Stomach (tissue), 9 donors: Measurements from ENCODE around the gene CCN5. TPM values are rescaled to one million over a fixed set of nuclear protein-coding genes. Genes with fewer than 3 reads are reported as not detected.

ENCODE experiments used
- DNase-seq, 2 donors: peaks; one replicate each; pipeline versions ENCODE4 v3.0.0 to v3.0.0-alpha.2; 2013 to 2019
- H3K27ac ChIP-seq, 5 donors: fragments of 200-600 bp in 4 of 5; sonication (generic) in 4 of 5; one replicate each; pipeline ENCODE4 v1.5.1; 2013 to 2019; ENCODE audit warnings: mild to moderate bottlenecking in 1 of 5, moderate library complexity in 1 of 5
- H3K27me3 ChIP-seq, 3 donors: fragments of 200-600 bp; sonication (generic); one replicate each; pipeline ENCODE4 v1.5.1; 2017 to 2019; ENCODE audit warnings: mixed run types in 1 of 3
- H3K36me3 ChIP-seq, 4 donors: fragments of 200-600 bp; sonication (generic); 1 replicate in 3 of 4; 2 replicates in 1 of 4; pipeline ENCODE4 v1.5.1; 2016 to 2019
- H3K4me1 ChIP-seq, 4 donors: fragments of 200-600 bp; sonication (generic); one replicate each; pipeline ENCODE4 v1.5.1; 2016 to 2019
- H3K4me3 ChIP-seq, 4 donors: fragments of 200-600 bp; sonication (generic) in 3 of 4; one replicate each; pipeline ENCODE4 v1.5.1; 2016 to 2019; ENCODE audit warnings: mild to moderate bottlenecking in 1 of 4
- H3K9me3 ChIP-seq, 4 donors: fragments of 200-600 bp; sonication (generic); one replicate each; pipeline ENCODE4 v1.5.1; 2016 to 2019
- EP300 ChIP-seq: sonication (generic); formaldehyde crosslinking; IDR thresholded peaks from one replicate; pipeline ENCODE4 v1.6.1; 2017; ENCODE audit warnings: antibody characterized with exemption
- POLR2A ChIP-seq, 4 donors: fragments of 450-650 bp; IDR thresholded peaks; one replicate each; pipeline ENCODE4 v1.6.1; 2016; ENCODE audit warnings: antibody characterized with exemption in 4 of 4, control low read depth in 2 of 4, mild to moderate bottlenecking in 1 of 4, moderate library complexity in 1 of 4
- POLR2AphosphoS5 ChIP-seq, 3 donors: sonication (generic); formaldehyde crosslinking; IDR thresholded peaks; one replicate each; pipeline ENCODE4 v1.6.1; 2016; ENCODE audit warnings: antibody characterized with exemption in 3 of 3
- WGBS, 5 donors: extraction: QIAGEN DNeasy Blood & Tissue Kit in 3 of 5; methylation state at CpG; one replicate each; pipeline versions ENCODE4 v1.1.5 to v1.1.7; 2013 to 2018; 5-methylcytosine and 5-hydroxymethylcytosine counted together
- intact Hi-C: fragments of 100-400 bp; cut with DNase I; formaldehyde crosslinking; loops from one replicate; pipeline ENCODE4 v1.15.1; 2023; ENCODE audit warnings: low total_unique reads
- polyA plus RNA-seq, 3 donors: library from polyadenylated mRNA; stranded (reverse); fragments of 200-250 nt; gene quantifications; one replicate each; pipeline ENCODE4 v1.2.3, GENCODE V29; 2013
- total RNA-seq, 5 donors: library from RNA; depleted of rRNA; stranded (reverse); fragments of >200 nt; gene quantifications; one replicate each; pipeline versions ENCODE4 v1.1.0 to v1.2.3, GENCODE V29; 2014 to 2016
- TF ChIP-seq, protein P1 (sequence below), 7 experiments: fragments of 450-650 bp in 4 of 7; fragments of 200-600 bp in 3 of 7; sonication (generic) in 3 of 7; IDR thresholded peaks; one replicate each; pipeline ENCODE4 v1.5.1; 2016 to 2019; ENCODE audit warnings: antibody characterized with exemption in 7 of 7, control low read depth in 2 of 7, mild to moderate bottlenecking in 1 of 7
- donor health status: healthy with polysubstance abuse.
- donor health status: Bipolar disorder and iron deficiency.
- donor health status: healthy.

The CCN5 gene
- total and polyA plus RNA-seq, 8 donors: 2.5 to 193 (median 8.2) TPM; not detected in 3

DNA sequence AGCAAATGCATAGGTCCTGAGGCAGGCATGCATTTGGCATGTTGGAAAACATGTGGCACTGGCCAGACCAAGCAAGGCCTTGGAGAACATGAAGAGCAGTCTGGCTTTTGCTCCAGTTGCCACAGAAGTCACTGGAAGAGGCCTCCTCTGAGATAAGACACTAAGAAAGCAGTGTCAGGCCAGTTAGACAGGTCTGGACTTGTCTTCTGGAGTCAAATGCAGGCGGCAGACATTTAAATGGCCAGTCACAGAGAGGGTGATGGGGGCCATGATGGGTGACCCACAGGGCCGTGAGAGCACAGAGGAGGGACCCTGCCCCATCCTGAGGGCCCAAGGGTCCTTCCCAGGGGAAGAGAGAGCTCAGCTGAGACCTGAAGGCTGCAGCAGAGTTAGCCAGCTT lies 36.9 kb upstream of the CCN5 start:
- Histone ChIP-seq H3K9me3 (no peaks in the 10 kb centered on the region), H3K36me3 (no peaks in the 10 kb centered on the region), H3K4me1 (no peaks in the 10 kb centered on the region), H3K4me3 (no peak overlapping the region), H3K27ac (no peak overlapping the region), H3K27me3 (no peaks in the 10 kb centered on the region)
- no peak for DNase-seq
- 33 to 78% (median 67%) methylated on average over 1 to 2 of the region's 2 CpGs for WGBS, 5 donors
- no peak for TF ChIP-seq POLR2A (IDR thresholded peaks at IDR 0.05)
- intact Hi-C loops: no loop called here

DNA sequence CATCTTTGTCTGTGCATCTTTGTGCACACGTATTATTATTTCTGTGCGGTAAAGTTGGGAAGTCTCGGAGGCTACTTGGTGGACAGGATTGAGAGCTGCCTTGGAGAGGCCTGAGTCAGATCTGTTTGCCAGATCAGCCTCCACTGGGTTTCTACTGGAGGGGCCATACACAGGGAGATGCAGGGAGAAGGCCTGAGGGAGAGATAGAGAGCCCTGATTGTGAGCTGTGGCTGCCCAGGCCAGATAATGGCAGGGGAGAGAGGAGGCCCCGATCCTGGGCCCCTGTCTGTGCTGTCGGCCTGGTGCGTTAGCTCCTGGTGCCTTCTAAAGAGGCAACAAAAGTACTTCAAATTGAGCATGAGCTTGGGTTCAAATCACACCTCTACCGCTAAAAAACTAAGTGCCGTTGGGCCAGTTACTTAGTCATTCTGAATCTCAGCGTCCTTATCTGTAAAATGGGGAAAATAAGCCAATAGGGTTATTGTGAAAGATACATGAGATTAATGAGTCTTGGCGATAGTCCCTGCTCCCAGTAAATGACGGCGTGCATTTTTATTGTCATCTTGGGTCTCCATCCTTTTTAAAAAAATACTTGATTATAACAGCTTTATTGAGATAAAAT lies 36.1 kb upstream of the CCN5 start:
- Histone ChIP-seq H3K27me3 (no peaks in the 10 kb centered on the region), H3K27ac (no peak overlapping the region), H3K4me1 (peaks cover 0 to 8% (median 0%) of the 10 kb centered on the region in 4 donors), H3K4me3 (no peak overlapping the region), H3K36me3 (no peaks in the 10 kb centered on the region), H3K9me3 (no peaks in the 10 kb centered on the region)
- no peak for DNase-seq
- WGBS, 5 donors: 78 to 89% (median 87%) methylated on average over 11 to 12 of the region's 12 CpGs
- intact Hi-C loops: no loop called here
- TF ChIP-seq, protein P1, sequence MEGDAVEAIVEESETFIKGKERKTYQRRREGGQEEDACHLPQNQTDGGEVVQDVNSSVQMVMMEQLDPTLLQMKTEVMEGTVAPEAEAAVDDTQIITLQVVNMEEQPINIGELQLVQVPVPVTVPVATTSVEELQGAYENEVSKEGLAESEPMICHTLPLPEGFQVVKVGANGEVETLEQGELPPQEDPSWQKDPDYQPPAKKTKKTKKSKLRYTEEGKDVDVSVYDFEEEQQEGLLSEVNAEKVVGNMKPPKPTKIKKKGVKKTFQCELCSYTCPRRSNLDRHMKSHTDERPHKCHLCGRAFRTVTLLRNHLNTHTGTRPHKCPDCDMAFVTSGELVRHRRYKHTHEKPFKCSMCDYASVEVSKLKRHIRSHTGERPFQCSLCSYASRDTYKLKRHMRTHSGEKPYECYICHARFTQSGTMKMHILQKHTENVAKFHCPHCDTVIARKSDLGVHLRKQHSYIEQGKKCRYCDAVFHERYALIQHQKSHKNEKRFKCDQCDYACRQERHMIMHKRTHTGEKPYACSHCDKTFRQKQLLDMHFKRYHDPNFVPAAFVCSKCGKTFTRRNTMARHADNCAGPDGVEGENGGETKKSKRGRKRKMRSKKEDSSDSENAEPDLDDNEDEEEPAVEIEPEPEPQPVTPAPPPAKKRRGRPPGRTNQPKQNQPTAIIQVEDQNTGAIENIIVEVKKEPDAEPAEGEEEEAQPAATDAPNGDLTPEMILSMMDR (IDR thresholded peaks at IDR 0.05): no peak
- TF ChIP-seq POLR2A (IDR thresholded peaks at IDR 0.05) (no peak), EP300 (no peak), POLR2AphosphoS5 (IDR thresholded peaks at IDR 0.05) (no peak)

DNA sequence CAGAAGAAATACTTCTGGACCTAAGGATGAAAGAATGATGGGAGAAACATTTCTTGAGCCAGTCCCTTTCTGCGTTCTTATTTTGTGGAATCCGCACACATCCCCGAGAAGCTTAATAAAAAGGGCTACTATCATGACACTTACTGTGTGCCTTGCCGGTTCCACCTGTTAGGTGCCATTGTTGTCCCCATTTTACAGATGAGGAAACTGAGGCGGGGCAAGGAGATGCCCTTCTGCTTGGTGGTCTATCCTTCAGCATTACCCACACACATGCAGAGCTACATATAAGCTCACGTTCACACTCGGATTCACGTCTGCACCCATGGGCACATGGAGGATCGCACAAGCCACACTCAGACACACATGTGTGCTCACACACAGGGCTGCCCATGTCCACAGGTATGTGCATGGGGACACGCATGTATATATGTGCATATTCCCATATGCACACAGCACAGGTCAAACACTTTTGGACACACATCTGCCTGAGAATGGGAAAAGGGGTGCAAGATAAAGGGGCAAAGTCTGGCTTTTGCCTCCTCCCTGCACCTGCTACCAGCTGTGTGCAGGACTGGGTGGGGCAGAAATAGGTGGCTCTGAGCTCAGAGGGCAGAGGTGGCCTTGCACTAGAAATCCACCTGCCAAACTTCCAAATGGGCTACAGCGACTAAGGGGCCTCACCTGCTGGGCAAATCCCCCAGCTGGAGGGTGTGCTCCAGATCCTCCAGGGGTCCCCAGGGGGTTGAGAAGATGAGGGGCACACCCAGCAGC lies 33.2 kb upstream of the CCN5 start:
- Histone ChIP-seq H3K36me3 (no peaks in the 10 kb centered on the region), H3K27me3 (no peaks in the 10 kb centered on the region), H3K9me3 (no peaks in the 10 kb centered on the region), H3K4me3 (no peak overlapping the region), H3K4me1 (peaks cover 0 to 22% (median 11%) of the 10 kb centered on the region in 4 donors), H3K27ac (no peak overlapping the region)
- no peak for DNase-seq
- TF ChIP-seq POLR2AphosphoS5 (IDR thresholded peaks at IDR 0.05): no peak
- no peak for TF ChIP-seq POLR2A (IDR thresholded peaks at IDR 0.05)
- no peak for TF ChIP-seq EP300
- TF ChIP-seq, protein P1 (IDR thresholded peaks at IDR 0.05): no peak
- intact Hi-C loops: no loop called here
- 86 to 92% (median 90%) methylated on average over 11 of the region's 11 CpGs for WGBS, 5 donors

DNA sequence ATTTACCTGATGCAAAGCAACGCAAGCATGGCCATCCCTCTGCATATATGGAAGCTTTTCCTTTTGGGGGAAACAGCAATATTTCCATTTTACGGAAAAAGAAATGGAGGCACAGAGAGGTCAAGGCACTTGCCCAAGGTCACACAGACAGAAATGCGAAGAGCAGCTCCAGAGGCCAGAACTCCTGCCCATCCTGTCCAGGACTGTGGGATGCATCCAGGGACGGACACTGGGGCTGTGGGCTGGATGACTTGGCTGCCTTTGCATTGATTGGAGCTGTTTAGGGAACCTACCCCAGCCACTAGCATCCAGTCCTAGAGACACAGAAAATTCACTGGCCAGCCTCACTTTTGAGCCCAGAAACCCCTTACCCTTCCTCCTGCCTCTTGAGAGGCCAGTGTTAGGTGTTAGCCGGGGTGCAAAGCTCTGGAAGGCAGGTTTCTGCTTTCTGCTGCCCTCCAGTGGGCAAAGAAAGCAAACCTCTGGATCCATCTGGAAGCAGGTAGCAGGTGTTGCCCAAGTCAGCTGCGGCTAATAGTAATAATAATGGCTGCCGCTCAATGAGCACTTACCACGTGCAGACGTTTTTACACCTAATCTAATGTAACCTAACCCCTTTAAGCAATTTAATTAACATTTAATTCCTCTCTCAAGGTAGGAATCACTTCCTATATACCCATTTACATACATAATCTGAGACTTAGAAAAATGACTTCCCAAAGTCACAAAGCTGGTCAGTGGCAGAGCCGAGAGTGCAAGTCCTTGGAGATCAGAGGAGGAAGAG lies 31.7 kb upstream of the CCN5 start:
- TF ChIP-seq, protein P1 (IDR thresholded peaks at IDR 0.05): peak in 4 of 7 experiments; percentile 36 to 42 (median 38)
- TF ChIP-seq POLR2A (IDR thresholded peaks at IDR 0.05): no peak
- TF ChIP-seq POLR2AphosphoS5 (IDR thresholded peaks at IDR 0.05): peak in 1 of 3 donors; percentile 64
- peak; percentile 71 to 90 for DNase-seq
- Histone ChIP-seq H3K36me3 (no peaks in the 10 kb centered on the region), H3K4me1 (peaks cover 0 to 22% (median 11%) of the 10 kb centered on the region in 4 donors), H3K9me3 (no peaks in the 10 kb centered on the region), H3K27ac (no peak overlapping the region), H3K27me3 (no peaks in the 10 kb centered on the region), H3K4me3 (no peak overlapping the region)
- intact Hi-C loops: no loop called here
- 39 to 58% (median 47%) methylated on average over 10 of the region's 10 CpGs for WGBS, 5 donors
